ENCODE measurements around the gene GPR137. TPM values are rescaled to one million over a fixed set of nuclear protein-coding genes. Genes with fewer than 3 reads are reported as not detected.
A peak's percentile ranks its signal among the peaks of the same experiment; 100 is the strongest.
"Not testable (repeated sequence)": the region's sequence is repeated elsewhere in the genome, so short reads cannot be mapped to it uniquely, and the experiment has no call there.

The GPR137 gene
- total RNA-seq, 2 donors from 2014 or later = 57.7 to 58.4 TPM

GRCh38 chr11:64313491-64314145, 28.0 kb downstream of the GPR137 start:
- Histone ChIP-seq H3K36me3 (ENCODE audit: control insufficient read depth, insufficient read depth, low read length) (peaks cover 28% of the 10 kb centered on the region), H3K9ac (ENCODE audit: extremely low read depth, low read length, poor library complexity, severe bottlenecking) (no peak overlapping the region), H3K27ac (ENCODE audit: low read depth, low read length) (no peak overlapping the region), H3K27me3 (ENCODE audit: control insufficient read depth, insufficient read depth, low read length, poor library complexity, severe bottlenecking) (no peaks in the 10 kb centered on the region), H3K9me3 (ENCODE audit: control insufficient read depth, low read length) (no peaks in the 10 kb centered on the region), H3K4me3 (ENCODE audit: low read length) (no peak overlapping the region), H3K4me1 (ENCODE audit: control insufficient read depth, insufficient read depth, low read length) (no peaks in the 10 kb centered on the region)
- TF ChIP-seq CTCF (conservative IDR thresholded peaks at IDR 0.05) = no peak
- H3K27me3 Mint-ChIP-seq (ENCODE audit: insufficient read depth) = no peaks in the 10 kb centered on the region
- peaks cover 6% of the 10 kb centered on the region for H3K4me1 Mint-ChIP-seq
- peaks cover 36% of the 10 kb centered on the region for H3K36me3 Mint-ChIP-seq (ENCODE audit: low read depth)
- H3K9me3 Mint-ChIP-seq = no peaks in the 10 kb centered on the region
- no peak for DNase-seq
- WGBS, 2 experiments (ENCODE audit: insufficient coverage in 1 of 2, insufficient read length in 1 of 2) = 92% methylated on average over 10 to 18 of the region's 18 CpGs
- H3K27ac Mint-ChIP-seq = no peak overlapping the region
- H3K4me3 Mint-ChIP-seq = no peak overlapping the region

GRCh38 chr11:64314146-64314804, 28.6 kb downstream of the GPR137 start:
- Histone ChIP-seq H3K9ac (ENCODE audit: extremely low read depth, low read length, poor library complexity, severe bottlenecking) (no peak overlapping the region), H3K27ac (ENCODE audit: low read depth, low read length) (no peak overlapping the region), H3K27me3 (ENCODE audit: control insufficient read depth, insufficient read depth, low read length, poor library complexity, severe bottlenecking) (no peaks in the 10 kb centered on the region), H3K36me3 (ENCODE audit: control insufficient read depth, insufficient read depth, low read length) (peaks cover 28% of the 10 kb centered on the region), H3K4me3 (ENCODE audit: low read length) (no peak overlapping the region), H3K9me3 (ENCODE audit: control insufficient read depth, low read length) (no peaks in the 10 kb centered on the region), H3K4me1 (ENCODE audit: control insufficient read depth, insufficient read depth, low read length) (peaks cover under 1% of the 10 kb centered on the region)
- Mint-ChIP-seq H3K27ac (peak overlapping the region; percentile 59), H3K4me1 (peaks cover 11% of the 10 kb centered on the region), H3K36me3 (ENCODE audit: low read depth) (peaks cover 34% of the 10 kb centered on the region), H3K4me3 (no peak overlapping the region), H3K27me3 (ENCODE audit: insufficient read depth) (no peaks in the 10 kb centered on the region), H3K9me3 (no peaks in the 10 kb centered on the region)
- 94% methylated on average over 12 to 19 of the region's 19 CpGs for WGBS, 2 experiments (ENCODE audit: insufficient coverage in 1 of 2, insufficient read length in 1 of 2)
- DNase-seq = no peak
- peak; percentile 62 for TF ChIP-seq CTCF (conservative IDR thresholded peaks at IDR 0.05)

GRCh38 chr11:64314805-64315561, 29.3 kb downstream of the GPR137 start:
- Mint-ChIP-seq H3K4me3 (peak overlapping the region; percentile 28), H3K9me3 (no peaks in the 10 kb centered on the region), H3K36me3 (ENCODE audit: low read depth) (peaks cover 35% of the 10 kb centered on the region), H3K27me3 (ENCODE audit: insufficient read depth) (no peaks in the 10 kb centered on the region), H3K4me1 (peaks cover 12% of the 10 kb centered on the region), H3K27ac (no peak overlapping the region)
- DNase-seq = peak; percentile 71
- no peak overlapping the region for H3K9ac ChIP-seq (ENCODE audit: extremely low read depth, low read length, poor library complexity, severe bottlenecking)
- H3K27me3 ChIP-seq (ENCODE audit: control insufficient read depth, insufficient read depth, low read length, poor library complexity, severe bottlenecking) = no peaks in the 10 kb centered on the region
- peaks cover 34% of the 10 kb centered on the region for H3K36me3 ChIP-seq (ENCODE audit: control insufficient read depth, insufficient read depth, low read length)
- peak; percentile 44 for TF ChIP-seq CTCF (conservative IDR thresholded peaks at IDR 0.05)
- H3K27ac ChIP-seq (ENCODE audit: low read depth, low read length) = no peak overlapping the region
- H3K4me1 ChIP-seq (ENCODE audit: control insufficient read depth, insufficient read depth, low read length) = peaks cover 5% of the 10 kb centered on the region
- WGBS, 2 experiments (ENCODE audit: insufficient coverage in 1 of 2, insufficient read length in 1 of 2) = 85 to 92% methylated on average over 11 to 24 of the region's 24 CpGs
- no peak overlapping the region for H3K4me3 ChIP-seq (ENCODE audit: low read length)
- no peaks in the 10 kb centered on the region for H3K9me3 ChIP-seq (ENCODE audit: control insufficient read depth, low read length)

- H3K4me1 ChIP-seq (ENCODE audit: control insufficient read depth, insufficient read depth, low read length); H3K9me3 ChIP-seq (ENCODE audit: control insufficient read depth, low read length); H3K27me3 Mint-ChIP-seq (ENCODE audit: insufficient read depth); H3K27ac ChIP-seq (ENCODE audit: low read depth, low read length); DNase-seq; H3K27me3 ChIP-seq (ENCODE audit: control insufficient read depth, insufficient read depth, low read length, poor library complexity, severe bottlenecking); H3K9ac ChIP-seq (ENCODE audit: extremely low read depth, low read length, poor library complexity, severe bottlenecking); H3K9me3 Mint-ChIP-seq: not testable (repeated sequence)
- 87 to 100% methylated on average over 5 to 25 of the region's 25 CpGs for WGBS, 2 experiments (ENCODE audit: insufficient coverage in 1 of 2, insufficient read length in 1 of 2)
- peak overlapping the region; percentile 94 for H3K4me3 Mint-ChIP-seq
- H3K4me1 Mint-ChIP-seq = peaks cover 12% of the 10 kb centered on the region
- peak overlapping the region; percentile 99 for H3K27ac Mint-ChIP-seq
- H3K4me3 ChIP-seq (ENCODE audit: low read length) = peak overlapping the region; percentile 84
- H3K36me3 Mint-ChIP-seq (ENCODE audit: low read depth) = peaks cover 40% of the 10 kb centered on the region
- peaks cover 40% of the 10 kb centered on the region for H3K36me3 ChIP-seq (ENCODE audit: control insufficient read depth, insufficient read depth, low read length)
Measured at GRCh38 chr11:64315667-64316526, 30.2 kb downstream of the GPR137 start.

Measured in endodermal cell (in vitro differentiated cells).